Smooth muscle cell (in vitro differentiated cells): Measurements from ENCODE around the gene MACROD1. TPM values are rescaled to one million over a fixed set of nuclear protein-coding genes. Genes with fewer than 3 reads are reported as not detected.
A peak's percentile ranks its signal among the peaks of the same experiment; 100 is the strongest.

ENCODE experiments used
- DNase-seq: peaks from one replicate; lab custom pipeline; 2025; ENCODE audit not compliant: unreplicated experiment; lab: John Stamatoyannopoulos, UW
- H2AFZ ChIP-seq: fragments of 200-600 bp; sonication (generic); 2 replicates; pipeline ENCODE4 v1.6.0; 2016; ENCODE audit warnings: antibody characterized with exemption, low read depth, mild to moderate bottlenecking
- H3F3A ChIP-seq: fragments of 200-600 bp; sonication (generic); 2 replicates; pipeline ENCODE4 v1.6.0; 2017; ENCODE audit warnings: antibody characterized with exemption, low read depth
- H3K27ac ChIP-seq: fragments of 200-600 bp; sonication (generic); 2 replicates; pipeline ENCODE4 v1.5.1; 2016; ENCODE audit warnings: low read depth, mild to moderate bottlenecking
- H3K27me3 ChIP-seq: fragments of 200-600 bp; sonication (generic); 2 replicates; pipeline ENCODE4 v1.6.1; 2016; ENCODE audit warnings: low read depth, mild to moderate bottlenecking
- H3K36me3 ChIP-seq: fragments of 200-600 bp; sonication (generic); 2 replicates; pipeline ENCODE4 v1.5.1; 2016; ENCODE audit warnings: low read depth
- H3K4me1 ChIP-seq: fragments of 200-600 bp; sonication (generic); 2 replicates; pipeline ENCODE4 v1.5.1; 2016; ENCODE audit warnings: low read depth
- H3K4me2 ChIP-seq: fragments of 200-600 bp; sonication (generic); 2 replicates; pipeline ENCODE4 v1.6.0; 2016; ENCODE audit warnings: mild to moderate bottlenecking
- H3K4me3 ChIP-seq: fragments of 200-600 bp; sonication (generic); 2 replicates; pipeline ENCODE4 v1.5.1; 2016; ENCODE audit warnings: mild to moderate bottlenecking
- H3K79me2 ChIP-seq: fragments of 200-600 bp; sonication (generic); 2 replicates; pipeline ENCODE4 v1.6.0; 2016; ENCODE audit warnings: low read depth, mild to moderate bottlenecking
- H3K9ac ChIP-seq: fragments of 200-600 bp; sonication (generic); 2 replicates; pipeline ENCODE4 v1.6.0; 2016; ENCODE audit warnings: low read depth
- H3K9me3 ChIP-seq: fragments of 200-600 bp; sonication (generic); replicated peaks from 2 replicates; pipeline ENCODE4 v1.5.1; 2016; ENCODE audit warnings: low read depth
- H4K20me1 ChIP-seq: fragments of 200-600 bp; sonication (generic); 2 replicates; pipeline ENCODE4 v1.6.0; 2016; ENCODE audit warnings: low read depth
- WGBS: methylation state at CpG from one replicate; pipeline ENCODE4 v1.1.7; 2016; ENCODE audit warnings: low lambda C conversion rate; 5-methylcytosine and 5-hydroxymethylcytosine counted together
- polyA plus RNA-seq: library from polyadenylated mRNA; unstranded; fragments of >200 nt; fragmentation: Nextera tagmentation; extraction: Ambion mirVana; gene quantifications from 2 replicates; pipeline ENCODE4 v1.2.1, GENCODE V29; 2016
- total RNA-seq: library from RNA; depleted of rRNA; stranded (reverse); fragments of >200 nt; gene quantifications from 2 replicates; pipeline ENCODE4 v1.2.3, GENCODE V29; 2014
- TF ChIP-seq, protein P1 (sequence below): fragments of 200-600 bp; sonication (generic); IDR thresholded peaks from 2 replicates; pipeline ENCODE4 v1.5.1; 2017; ENCODE audit warnings: borderline replicate concordance, mild to moderate bottlenecking, antibody characterized with exemption; ENCODE audit not compliant: insufficient read depth, poor library complexity, severe bottlenecking

MACROD1 gene
- total and polyA plus RNA-seq, 2 experiments from 2014 or later = 9.2 to 32.6 TPM

DNA sequence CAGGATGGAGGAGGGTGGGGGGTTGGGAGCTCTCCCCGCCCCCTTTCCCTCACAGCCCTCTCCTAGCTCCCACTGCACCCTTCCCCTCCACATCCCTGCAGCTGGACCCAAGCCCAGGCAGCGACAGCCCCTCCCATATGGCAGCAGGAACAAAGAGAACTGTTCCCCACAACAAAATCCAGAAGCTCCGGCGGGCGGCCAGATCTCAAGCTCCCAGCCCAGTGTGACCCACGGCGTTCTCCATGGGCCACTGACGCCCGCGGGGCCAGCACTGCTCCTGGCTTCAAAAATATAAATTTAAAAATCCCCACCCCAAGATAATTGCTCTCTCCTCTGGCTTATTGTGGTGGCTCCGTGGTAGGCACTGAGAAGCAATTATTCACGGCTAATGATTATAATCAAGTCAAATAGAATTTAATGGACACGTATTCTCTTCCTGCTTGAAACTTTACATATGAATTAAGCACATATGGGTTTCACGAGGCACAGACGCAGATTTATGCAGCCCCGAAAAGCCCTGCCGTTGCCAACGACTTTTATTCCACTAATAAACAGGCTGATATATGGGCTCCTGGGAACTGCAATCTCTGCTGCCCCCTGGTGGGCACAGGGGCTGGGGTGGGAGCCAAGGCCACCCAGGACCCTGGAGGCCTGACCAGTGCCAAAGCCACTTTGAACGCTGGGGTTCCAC is 17.5 kb downstream of the MACROD1 start:
- peaks cover 3% of the 10 kb centered on the region for H4K20me1 ChIP-seq
- H3K9me3 ChIP-seq = no peaks in the 10 kb centered on the region
- H3K4me3 ChIP-seq = no peak overlapping the region
- 40% methylated on average over 18 of the region's 19 CpGs for WGBS
- TF ChIP-seq, protein P1, sequence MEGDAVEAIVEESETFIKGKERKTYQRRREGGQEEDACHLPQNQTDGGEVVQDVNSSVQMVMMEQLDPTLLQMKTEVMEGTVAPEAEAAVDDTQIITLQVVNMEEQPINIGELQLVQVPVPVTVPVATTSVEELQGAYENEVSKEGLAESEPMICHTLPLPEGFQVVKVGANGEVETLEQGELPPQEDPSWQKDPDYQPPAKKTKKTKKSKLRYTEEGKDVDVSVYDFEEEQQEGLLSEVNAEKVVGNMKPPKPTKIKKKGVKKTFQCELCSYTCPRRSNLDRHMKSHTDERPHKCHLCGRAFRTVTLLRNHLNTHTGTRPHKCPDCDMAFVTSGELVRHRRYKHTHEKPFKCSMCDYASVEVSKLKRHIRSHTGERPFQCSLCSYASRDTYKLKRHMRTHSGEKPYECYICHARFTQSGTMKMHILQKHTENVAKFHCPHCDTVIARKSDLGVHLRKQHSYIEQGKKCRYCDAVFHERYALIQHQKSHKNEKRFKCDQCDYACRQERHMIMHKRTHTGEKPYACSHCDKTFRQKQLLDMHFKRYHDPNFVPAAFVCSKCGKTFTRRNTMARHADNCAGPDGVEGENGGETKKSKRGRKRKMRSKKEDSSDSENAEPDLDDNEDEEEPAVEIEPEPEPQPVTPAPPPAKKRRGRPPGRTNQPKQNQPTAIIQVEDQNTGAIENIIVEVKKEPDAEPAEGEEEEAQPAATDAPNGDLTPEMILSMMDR = peak; percentile 95
- no peaks in the 10 kb centered on the region for H3K4me1 ChIP-seq
- H2AFZ ChIP-seq = no peak overlapping the region
- no peaks in the 10 kb centered on the region for H3F3A ChIP-seq
- peak overlapping the region; percentile 28 for H3K4me2 ChIP-seq
- DNase-seq = peak; percentile 54
- no peak overlapping the region for H3K9ac ChIP-seq
- no peak overlapping the region for H3K27ac ChIP-seq
- no peaks in the 10 kb centered on the region for H3K27me3 ChIP-seq
- no peaks in the 10 kb centered on the region for H3K79me2 ChIP-seq
- no peaks in the 10 kb centered on the region for H3K36me3 ChIP-seq

DNA sequence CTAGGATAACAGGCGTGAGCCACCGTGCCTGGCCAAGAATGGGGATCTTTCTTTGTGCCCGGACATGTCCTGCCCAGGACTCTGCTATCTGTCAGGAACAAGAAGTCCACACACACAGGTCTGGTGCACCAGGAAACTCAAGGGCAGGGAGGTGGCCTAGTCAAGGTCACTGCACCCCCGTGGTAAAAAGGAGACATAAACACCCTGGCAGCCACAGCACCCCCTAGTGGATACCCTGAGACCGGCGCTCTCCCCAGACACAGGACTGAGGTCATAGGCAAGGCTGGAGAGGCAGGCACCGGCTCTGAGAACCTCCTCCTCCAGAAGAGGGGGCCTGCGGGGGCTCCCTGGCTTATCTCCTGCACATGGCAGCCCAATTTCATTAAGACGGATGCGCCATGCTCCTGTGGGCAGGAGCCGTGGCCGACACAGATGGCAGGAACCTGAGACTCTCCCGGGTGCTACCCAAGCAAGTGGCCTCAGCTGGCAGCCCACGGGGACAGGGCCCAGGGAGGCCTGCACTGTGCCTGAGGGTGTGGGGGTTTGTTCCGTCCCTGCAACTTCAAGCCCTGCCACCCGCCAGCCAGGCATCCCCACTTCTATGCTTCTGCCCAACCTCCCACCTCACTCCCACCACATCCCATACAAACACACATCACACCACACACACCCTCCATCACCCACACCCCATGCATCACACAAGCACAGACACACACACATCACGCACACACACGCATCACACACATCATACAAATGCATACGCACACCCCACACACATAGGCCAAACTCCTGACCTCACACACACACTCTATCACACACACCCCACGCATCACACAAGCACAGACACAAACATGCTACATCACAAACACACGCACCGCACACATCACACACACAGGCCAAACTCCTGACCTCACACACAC is 19.6 kb downstream of the MACROD1 start:
- Histone ChIP-seq H3K79me2 (no peaks in the 10 kb centered on the region), H3K9me3 (no peaks in the 10 kb centered on the region), H2AFZ (no peak overlapping the region), H3K4me2 (no peak overlapping the region), H3F3A (no peaks in the 10 kb centered on the region), H3K9ac (no peak overlapping the region), H3K4me3 (no peak overlapping the region), H3K27me3 (no peaks in the 10 kb centered on the region), H3K36me3 (no peaks in the 10 kb centered on the region), H3K27ac (no peak overlapping the region), H3K4me1 (no peaks in the 10 kb centered on the region), H4K20me1 (peaks cover 11% of the 10 kb centered on the region)
- TF ChIP-seq, protein P1 = peak; percentile 76
- WGBS = 77% methylated on average over 21 of the region's 22 CpGs
- no peak for DNase-seq

DNA sequence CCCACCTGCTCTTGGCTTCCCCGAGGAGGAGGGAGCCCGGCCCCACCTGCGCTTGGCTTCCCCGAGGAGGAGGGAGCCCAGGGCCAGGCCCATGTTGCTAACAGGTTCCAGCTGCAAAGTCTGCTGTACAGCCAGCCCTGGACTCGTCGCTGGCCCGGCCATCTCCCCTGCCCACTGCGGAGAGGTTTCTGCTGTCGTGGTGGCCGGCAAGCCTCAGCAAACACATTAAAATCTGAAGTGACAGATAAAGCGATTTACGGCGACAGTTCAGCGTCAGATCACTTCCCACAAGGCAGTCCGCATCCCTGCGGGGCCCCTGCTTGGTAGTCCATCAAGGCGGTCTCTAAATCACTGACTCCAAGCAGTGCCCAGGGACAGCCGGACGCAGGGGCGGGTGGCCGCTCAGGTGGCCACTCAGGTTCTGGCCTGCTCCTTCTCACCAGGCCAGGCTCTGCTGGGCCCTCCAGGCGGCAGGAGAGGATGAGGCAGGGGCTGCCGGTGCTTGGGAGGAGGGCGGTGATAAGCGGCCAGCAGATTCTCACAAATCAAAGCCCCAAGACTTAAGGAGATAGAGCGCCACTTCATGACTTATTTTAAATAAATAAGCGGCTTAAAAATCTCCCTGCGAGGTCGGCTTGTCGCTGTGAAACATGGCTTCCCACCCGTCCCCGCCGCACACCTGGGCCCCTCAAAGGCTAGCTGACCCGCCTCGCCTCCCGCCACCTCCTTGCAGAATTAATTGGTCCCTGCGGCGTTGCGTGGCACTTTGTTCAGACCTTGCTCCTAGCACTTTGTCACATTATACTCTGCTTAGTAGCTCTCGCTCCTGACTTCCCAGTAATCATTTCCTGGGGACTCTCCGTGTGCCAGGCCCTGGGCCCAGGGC is 21.1 kb downstream of the MACROD1 start:
- 83% methylated on average over 38 of the region's 41 CpGs for WGBS
- Histone ChIP-seq H3K36me3 (no peaks in the 10 kb centered on the region), H2AFZ (no peak overlapping the region), H3K4me1 (no peaks in the 10 kb centered on the region), H3K4me2 (no peak overlapping the region), H3K27me3 (no peaks in the 10 kb centered on the region), H3K27ac (no peak overlapping the region), H3K9ac (no peak overlapping the region), H3K79me2 (no peaks in the 10 kb centered on the region), H3F3A (no peaks in the 10 kb centered on the region), H3K9me3 (no peaks in the 10 kb centered on the region), H3K4me3 (no peak overlapping the region), H4K20me1 (peaks cover 16% of the 10 kb centered on the region)
- no peak for DNase-seq
- TF ChIP-seq, protein P1 = no peak
